HepG2 (cell line): ENCODE measurements around the gene GLDC. TPM values are rescaled to one million over a fixed set of nuclear protein-coding genes. Genes with fewer than 3 reads are reported as not detected.
A peak's percentile ranks its signal among the peaks of the same experiment; 100 is the strongest.

Source experiments
- MIXL1 ChIP-seq: IDR thresholded peaks from 2 replicates; pipeline ENCODE4 v1.6.1; 2016
- MXI1 ChIP-seq: IDR thresholded peaks from 3 replicates; pipeline ENCODE4 v1.6.1; 2012; ENCODE audit warnings: low read depth, low read length, inconsistent platforms, borderline replicate concordance
- NCOA5 ChIP-seq: sonication (generic); formaldehyde crosslinking; IDR thresholded peaks from 2 replicates; pipeline ENCODE4 v1.4.0; 2020; ENCODE audit warnings: missing genetic modification reagents
- NFE2 ChIP-seq: sonication (generic); formaldehyde crosslinking; IDR thresholded peaks from 2 replicates; pipeline ENCODE4 v1.4.0; 2020; ENCODE audit warnings: missing genetic modification reagents
- ONECUT2 ChIP-seq: sonication (generic); formaldehyde crosslinking; IDR thresholded peaks from 2 replicates; pipeline ENCODE4 v1.4.0; 2020; ENCODE audit warnings: missing genetic modification reagents
- POLR2AphosphoS5 ChIP-seq: IDR thresholded peaks from 2 replicates; pipeline ENCODE4 v1.6.1; 2012; ENCODE audit warnings: low read depth, low read length
- YEATS4 ChIP-seq: sonication (generic); formaldehyde crosslinking; IDR thresholded peaks from 2 replicates; pipeline ENCODE4 v1.4.0; 2020; ENCODE audit warnings: missing genetic modification reagents, borderline replicate concordance
- ZMYM3 ChIP-seq: sonication (generic); formaldehyde crosslinking; IDR thresholded peaks from 2 replicates; pipeline ENCODE4 v1.5.1; 2020; ENCODE audit warnings: mild to moderate bottlenecking, missing genetic modification reagents
- ZNF207 ChIP-seq: fragments of 450-650 bp; IDR thresholded peaks from 2 replicates; pipeline ENCODE4 v1.6.1; 2016; ENCODE audit warnings: antibody characterized with exemption, borderline replicate concordance
- ZNF263 ChIP-seq: sonication (generic); formaldehyde crosslinking; IDR thresholded peaks from 2 replicates; pipeline ENCODE4 v1.4.0; 2020; ENCODE audit warnings: missing genetic modification reagents
- ZNF510 ChIP-seq: sonication (generic); formaldehyde crosslinking; IDR thresholded peaks from 2 replicates; pipeline ENCODE4 v1.4.0; 2020; ENCODE audit warnings: low read depth, mild to moderate bottlenecking, missing genetic modification reagents
- ZNF546 ChIP-seq: sonication (generic); formaldehyde crosslinking; conservative IDR thresholded peaks from 2 replicates; pipeline ENCODE4 v1.8.1; 2023; ENCODE audit warnings: mild to moderate bottlenecking, missing genetic modification reagents
- ZNF547 ChIP-seq: sonication (generic); formaldehyde crosslinking; IDR thresholded peaks from 2 replicates; pipeline ENCODE4 v1.5.1; 2020; ENCODE audit warnings: mild to moderate bottlenecking, missing genetic modification reagents
- ZNF75D ChIP-seq: sonication (generic); formaldehyde crosslinking; IDR thresholded peaks from 2 replicates; pipeline ENCODE4 v1.8.1; 2023; ENCODE audit warnings: missing genetic modification reagents, mild to moderate bottlenecking, borderline replicate concordance
- ZNF768 ChIP-seq: sonication (generic); formaldehyde crosslinking; IDR thresholded peaks from 2 replicates; pipeline ENCODE4 v1.4.0; 2020; ENCODE audit warnings: missing genetic modification reagents
- ZNF777 ChIP-seq: sonication (generic); formaldehyde crosslinking; IDR thresholded peaks from 2 replicates; pipeline ENCODE4 v1.4.0; 2020; ENCODE audit warnings: missing genetic modification reagents
- ZNF781 ChIP-seq: sonication (generic); formaldehyde crosslinking; IDR thresholded peaks from 2 replicates; pipeline ENCODE4 v1.5.1; 2020; ENCODE audit warnings: borderline replicate concordance, mild to moderate bottlenecking, missing genetic modification reagents; ENCODE audit errors: not compliant biosample characterization
- polyA plus RNA-seq, 8 experiments: library from polyadenylated mRNA; depleted of rRNA in 3 of 8; stranded (reverse) in 7 of 8; unstranded in 1 of 8; fragments of >200 nt; fragmentation: Illumina TruSeq in 4 of 8; extraction: Trizol in 4 of 8; gene quantifications; 2 replicates each; pipeline versions ENCODE4 v1.2.1 to v1.2.3, GENCODE V29; 2011 to 2016; ENCODE audit warnings: low read depth in 4 of 8, missing spikeins in 1 of 8, mixed read lengths in 1 of 8; ENCODE audit not compliant: insufficient read depth in 1 of 8
- total RNA-seq, 5 experiments: library from RNA; depleted of rRNA; stranded (reverse); fragments of >200 nt; fragmentation: Illumina TruSeq; extraction: Trizol; gene quantifications; 2 replicates each; pipeline ENCODE4 v1.2.3, GENCODE V29; 2016; ENCODE audit warnings: low read depth in 1 of 5
- TF ChIP-seq, protein P1 (sequence below): IDR thresholded peaks from 2 replicates; pipeline ENCODE4 v1.6.1; 2018; ENCODE audit warnings: missing genetic modification reagents, mild to moderate bottlenecking, missing compliant biosample characterization
- TF ChIP-seq, protein P2 (sequence below): IDR thresholded peaks from 2 replicates; pipeline ENCODE4 v1.6.1; 2016; ENCODE audit warnings: missing compliant biosample characterization, missing genetic modification reagents, borderline replicate concordance
- TF ChIP-seq, protein P3 (sequence below): sonication (generic); formaldehyde crosslinking; IDR thresholded peaks from 2 replicates; pipeline ENCODE4 v1.5.0; 2020; ENCODE audit warnings: missing genetic modification reagents
- TF ChIP-seq, protein P4 (sequence below): sonication (generic); formaldehyde crosslinking; IDR thresholded peaks from 2 replicates; pipeline ENCODE4 v1.4.0; 2020; ENCODE audit warnings: missing genetic modification reagents, mild to moderate bottlenecking, borderline replicate concordance

The GLDC gene
- total and polyA plus RNA-seq, 2 of the 13 experiments (the other 11 are each of a cell fraction or from before 2014, with no cell fraction given), result 59.3 to 115 TPM

DNA sequence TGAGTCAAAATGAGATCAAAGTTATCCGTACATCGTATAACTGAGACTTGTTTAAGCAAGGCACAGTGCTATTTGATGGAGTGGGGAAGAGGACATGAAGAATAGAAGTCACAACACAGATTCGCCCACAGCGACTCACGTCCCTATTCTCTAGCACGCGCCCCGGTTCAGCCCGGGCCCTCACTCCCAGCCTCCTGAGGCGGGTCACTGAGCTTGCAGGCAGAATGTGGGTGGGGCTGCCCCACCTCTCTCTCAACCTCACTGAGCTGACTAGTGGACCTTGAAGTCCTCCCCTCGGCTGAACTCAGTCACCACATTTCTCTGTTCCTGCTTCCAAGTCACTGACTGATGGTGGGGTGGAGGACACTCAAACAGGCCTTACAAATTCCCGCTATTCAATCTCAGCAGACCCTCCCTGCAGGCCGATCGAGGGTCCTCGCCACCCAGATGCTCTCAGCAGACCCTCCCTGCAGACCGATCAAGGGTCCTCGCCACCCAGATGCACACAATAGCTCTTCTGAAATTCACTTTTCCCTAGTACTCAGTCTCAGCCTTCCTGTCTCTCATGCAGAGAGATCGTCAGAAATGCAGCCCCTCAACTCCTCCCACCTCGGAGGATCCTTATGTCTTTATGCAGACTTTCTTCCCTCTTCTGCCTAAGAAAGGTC lies 12.9 kb downstream of the GLDC start (continued):
- no peak for TF ChIP-seq ZNF768 (CRISPR knock-in tag)
- TF ChIP-seq POLR2AphosphoS5, result no peak
- no peak for TF ChIP-seq NFE2
- TF ChIP-seq ONECUT2 (CRISPR knock-in tag), result no peak
- no peak for TF ChIP-seq ZNF75D (CRISPR knock-in tag)
- TF ChIP-seq ZNF777, result no peak
- no peak for TF ChIP-seq YEATS4
- TF ChIP-seq, protein P1, sequence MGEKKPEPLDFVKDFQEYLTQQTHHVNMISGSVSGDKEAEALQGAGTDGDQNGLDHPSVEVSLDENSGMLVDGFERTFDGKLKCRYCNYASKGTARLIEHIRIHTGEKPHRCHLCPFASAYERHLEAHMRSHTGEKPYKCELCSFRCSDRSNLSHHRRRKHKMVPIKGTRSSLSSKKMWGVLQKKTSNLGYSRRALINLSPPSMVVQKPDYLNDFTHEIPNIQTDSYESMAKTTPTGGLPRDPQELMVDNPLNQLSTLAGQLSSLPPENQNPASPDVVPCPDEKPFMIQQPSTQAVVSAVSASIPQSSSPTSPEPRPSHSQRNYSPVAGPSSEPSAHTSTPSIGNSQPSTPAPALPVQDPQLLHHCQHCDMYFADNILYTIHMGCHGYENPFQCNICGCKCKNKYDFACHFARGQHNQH, result no peak
- TF ChIP-seq MIXL1 (CRISPR knock-in tag), result no peak
- TF ChIP-seq ZNF546 (CRISPR knock-in tag), result no peak
- TF ChIP-seq ZNF547 (CRISPR knock-in tag), result no peak
- TF ChIP-seq, protein P2, sequence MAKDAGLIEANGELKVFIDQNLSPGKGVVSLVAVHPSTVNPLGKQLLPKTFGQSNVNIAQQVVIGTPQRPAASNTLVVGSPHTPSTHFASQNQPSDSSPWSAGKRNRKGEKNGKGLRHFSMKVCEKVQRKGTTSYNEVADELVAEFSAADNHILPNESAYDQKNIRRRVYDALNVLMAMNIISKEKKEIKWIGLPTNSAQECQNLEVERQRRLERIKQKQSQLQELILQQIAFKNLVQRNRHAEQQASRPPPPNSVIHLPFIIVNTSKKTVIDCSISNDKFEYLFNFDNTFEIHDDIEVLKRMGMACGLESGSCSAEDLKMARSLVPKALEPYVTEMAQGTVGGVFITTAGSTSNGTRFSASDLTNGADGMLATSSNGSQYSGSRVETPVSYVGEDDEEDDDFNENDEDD (CRISPR knock-in tag), result no peak
- no peak for TF ChIP-seq ZNF510 (CRISPR knock-in tag)
- TF ChIP-seq NCOA5 (CRISPR knock-in tag), result no peak
- no peak for TF ChIP-seq ZNF207
- no peak for TF ChIP-seq MXI1
- TF ChIP-seq ZMYM3, result no peak
- TF ChIP-seq ZNF781 (CRISPR knock-in tag), result no peak
- TF ChIP-seq ZNF263 (CRISPR knock-in tag), result peak; percentile 86
- TF ChIP-seq, protein P3, sequence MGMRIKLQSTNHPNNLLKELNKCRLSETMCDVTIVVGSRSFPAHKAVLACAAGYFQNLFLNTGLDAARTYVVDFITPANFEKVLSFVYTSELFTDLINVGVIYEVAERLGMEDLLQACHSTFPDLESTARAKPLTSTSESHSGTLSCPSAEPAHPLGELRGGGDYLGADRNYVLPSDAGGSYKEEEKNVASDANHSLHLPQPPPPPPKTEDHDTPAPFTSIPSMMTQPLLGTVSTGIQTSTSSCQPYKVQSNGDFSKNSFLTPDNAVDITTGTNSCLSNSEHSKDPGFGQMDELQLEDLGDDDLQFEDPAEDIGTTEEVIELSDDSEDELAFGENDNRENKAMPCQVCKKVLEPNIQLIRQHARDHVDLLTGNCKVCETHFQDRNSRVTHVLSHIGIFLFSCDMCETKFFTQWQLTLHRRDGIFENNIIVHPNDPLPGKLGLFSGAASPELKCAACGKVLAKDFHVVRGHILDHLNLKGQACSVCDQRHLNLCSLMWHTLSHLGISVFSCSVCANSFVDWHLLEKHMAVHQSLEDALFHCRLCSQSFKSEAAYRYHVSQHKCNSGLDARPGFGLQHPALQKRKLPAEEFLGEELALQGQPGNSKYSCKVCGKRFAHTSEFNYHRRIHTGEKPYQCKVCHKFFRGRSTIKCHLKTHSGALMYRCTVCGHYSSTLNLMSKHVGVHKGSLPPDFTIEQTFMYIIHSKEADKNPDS (CRISPR knock-in tag), result no peak
- TF ChIP-seq, protein P4, sequence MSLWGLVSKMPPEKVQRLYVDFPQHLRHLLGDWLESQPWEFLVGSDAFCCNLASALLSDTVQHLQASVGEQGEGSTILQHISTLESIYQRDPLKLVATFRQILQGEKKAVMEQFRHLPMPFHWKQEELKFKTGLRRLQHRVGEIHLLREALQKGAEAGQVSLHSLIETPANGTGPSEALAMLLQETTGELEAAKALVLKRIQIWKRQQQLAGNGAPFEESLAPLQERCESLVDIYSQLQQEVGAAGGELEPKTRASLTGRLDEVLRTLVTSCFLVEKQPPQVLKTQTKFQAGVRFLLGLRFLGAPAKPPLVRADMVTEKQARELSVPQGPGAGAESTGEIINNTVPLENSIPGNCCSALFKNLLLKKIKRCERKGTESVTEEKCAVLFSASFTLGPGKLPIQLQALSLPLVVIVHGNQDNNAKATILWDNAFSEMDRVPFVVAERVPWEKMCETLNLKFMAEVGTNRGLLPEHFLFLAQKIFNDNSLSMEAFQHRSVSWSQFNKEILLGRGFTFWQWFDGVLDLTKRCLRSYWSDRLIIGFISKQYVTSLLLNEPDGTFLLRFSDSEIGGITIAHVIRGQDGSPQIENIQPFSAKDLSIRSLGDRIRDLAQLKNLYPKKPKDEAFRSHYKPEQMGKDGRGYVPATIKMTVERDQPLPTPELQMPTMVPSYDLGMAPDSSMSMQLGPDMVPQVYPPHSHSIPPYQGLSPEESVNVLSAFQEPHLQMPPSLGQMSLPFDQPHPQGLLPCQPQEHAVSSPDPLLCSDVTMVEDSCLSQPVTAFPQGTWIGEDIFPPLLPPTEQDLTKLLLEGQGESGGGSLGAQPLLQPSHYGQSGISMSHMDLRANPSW (CRISPR knock-in tag), result no peak
